GM08714 (cell line): Measurements from ENCODE around the gene ZBTB8A.

Experiments
- H3K4me3 ChIP-seq: fragments of 200-500 bp; sonication (Bioruptor generic); 2 replicates; pipeline ENCODE4 v1.5.1; 2014; ENCODE audit warnings: mild to moderate bottlenecking, low read length, inconsistent platforms
- ZNF274 ChIP-seq: IDR thresholded peaks from 2 replicates; pipeline ENCODE4 v1.6.1; 2012; ENCODE audit warnings: mild to moderate bottlenecking, low read depth, low read length

The ZBTB8A gene

GRCh38 chr1:32650752-32651460 is 111.7 kb downstream of the ZBTB8A start, which contains the start of gene RBBP4:
TSS of gene RBBP4 (plus strand) at chr1:32651208. CDS start at chr1:32651307, 99 bp downstream.
- H3K4me3 ChIP-seq = peak within 1 kb of the TSS; percentile 86
- TF ChIP-seq ZNF274 = no peak

- TF ChIP-seq ZNF274 = no peak
These were observed 112.3 kb downstream of the ZBTB8A start for GRCh38 chr1:32651461-32652073.

GRCh38 chr1:32652244-32652962 is 113.2 kb downstream of the ZBTB8A start:
- TF ChIP-seq ZNF274 = no peak
- peak overlapping the region; percentile 86 for H3K4me3 ChIP-seq

More at GRCh38 chr1:32651461-32652073, 112.3 kb downstream of the ZBTB8A start:
- H3K4me3 ChIP-seq = peak overlapping the region; percentile 86
